Suprapubic skin (tissue), 4 donors: ENCODE data around the gene CFAP20DC.

Experiments
- POLR2A ChIP-seq, 2 donors: fragments of 450-650 bp; IDR thresholded peaks; one replicate each; pipeline ENCODE4 v1.6.1; 2017; ENCODE audit warnings: antibody characterized with exemption in 2 of 2, mild to moderate bottlenecking in 2 of 2, moderate library complexity in 2 of 2
- POLR2AphosphoS5 ChIP-seq, 3 donors: sonication (generic); formaldehyde crosslinking; IDR thresholded peaks; one replicate each; pipeline ENCODE4 v1.6.1; 2017; ENCODE audit warnings: antibody characterized with exemption in 3 of 3

DNA sequence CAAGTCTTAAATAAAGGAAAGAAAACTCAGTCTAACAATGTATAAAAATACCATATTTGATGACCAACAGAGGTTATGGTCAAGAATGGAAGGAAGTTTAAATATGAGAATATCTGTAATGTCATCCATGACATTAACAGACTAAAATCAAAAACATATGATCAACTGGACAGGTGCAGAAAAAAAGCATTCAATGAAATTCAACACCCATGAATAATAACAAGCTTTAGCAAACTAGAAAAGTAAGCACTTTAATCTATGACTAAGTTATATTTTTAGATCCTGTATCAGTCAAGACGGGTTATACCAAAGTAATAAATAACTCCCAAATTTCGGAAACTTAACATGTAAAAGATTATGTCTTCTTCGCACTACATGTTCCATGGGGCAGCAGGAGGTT lies 61.8 kb downstream of the CFAP20DC start:
- TF ChIP-seq POLR2AphosphoS5 (IDR thresholded peaks at IDR 0.05) (no peak), POLR2A (IDR thresholded peaks at IDR 0.05) (no peak)
